ENCODE measurements around the gene KAZN. TPM values are rescaled to one million over a fixed set of nuclear protein-coding genes. Genes with fewer than 3 reads are reported as not detected.

KAZN gene
- total and polyA plus RNA-seq, 2 experiments from 2014 or later, result 7.9 to 15.6 TPM

- Histone ChIP-seq H3K36me3 (replicated peaks; ENCODE audit: insufficient read depth, low read depth) (no peaks in the 10 kb centered on the region), H2AFZ (no peak overlapping the region), H3K4me1 (ENCODE audit: insufficient read depth) (no peaks in the 10 kb centered on the region), H3K4me2 (no peak overlapping the region), H3K9me3 (ENCODE audit: low read depth) (no peaks in the 10 kb centered on the region), H3K27ac (no peak overlapping the region), H4K20me1 (ENCODE audit: insufficient read depth, poor library complexity, severe bottlenecking) (no peaks in the 10 kb centered on the region), H3K9me2 (replicated peaks; ENCODE audit: insufficient read depth) (no peaks in the 10 kb centered on the region), H3K4me3 (no peak overlapping the region), H3K27me3 (no peaks in the 10 kb centered on the region), H3K79me2 (no peaks in the 10 kb centered on the region)
- WGBS (ENCODE audit: low lambda C conversion rate, missing lambda C conversion rate), result 92% methylated on average over 8 of the region's 8 CpGs
- TF ChIP-seq CTCF (IDR thresholded peaks at IDR 0.05; ENCODE audit: poor library complexity), result no peak
- TF ChIP-seq EZH2 (IDR thresholded peaks at IDR 0.05; ENCODE audit: borderline replicate concordance), result no peak
- TF ChIP-seq EZH2phosphoT487 (IDR thresholded peaks at IDR 0.05; ENCODE audit: low read depth, severe bottlenecking, unreplicated experiment), result no peak
- no peak for DNase-seq (ENCODE audit: low spot score)
Measured at GRCh38 chr1:14660801-14661200, 62.3 kb downstream of the KAZN start.

GRCh38 chr1:14661222-14661621 lies 62.7 kb downstream of the KAZN start:
- H3K27ac ChIP-seq, result no peak overlapping the region
- WGBS (ENCODE audit: low lambda C conversion rate, missing lambda C conversion rate), result 85% methylated on average over 2 of the region's 2 CpGs
- H3K36me3 ChIP-seq (replicated peaks; ENCODE audit: insufficient read depth, low read depth), result no peaks in the 10 kb centered on the region
- H4K20me1 ChIP-seq (ENCODE audit: insufficient read depth, poor library complexity, severe bottlenecking), result no peaks in the 10 kb centered on the region
- H3K4me3 ChIP-seq, result no peak overlapping the region
- no peak for DNase-seq (ENCODE audit: low spot score)
- H3K9me3 ChIP-seq (ENCODE audit: low read depth), result no peaks in the 10 kb centered on the region
- no peak overlapping the region for H3K4me2 ChIP-seq
- H3K27me3 ChIP-seq, result no peaks in the 10 kb centered on the region
- H3K79me2 ChIP-seq, result no peaks in the 10 kb centered on the region
- no peak overlapping the region for H2AFZ ChIP-seq
- TF ChIP-seq CTCF (IDR thresholded peaks at IDR 0.05; ENCODE audit: poor library complexity), result no peak
- TF ChIP-seq EZH2 (IDR thresholded peaks at IDR 0.05; ENCODE audit: borderline replicate concordance), result no peak
- TF ChIP-seq EZH2phosphoT487 (IDR thresholded peaks at IDR 0.05; ENCODE audit: low read depth, severe bottlenecking, unreplicated experiment), result no peak
- no peaks in the 10 kb centered on the region for H3K4me1 ChIP-seq (ENCODE audit: insufficient read depth)
- H3K9me2 ChIP-seq (replicated peaks; ENCODE audit: insufficient read depth), result no peaks in the 10 kb centered on the region

- Histone ChIP-seq H3K4me3 (no peak overlapping the region), H2AFZ (no peak overlapping the region), H3K36me3 (replicated peaks; ENCODE audit: insufficient read depth, low read depth) (no peaks in the 10 kb centered on the region), H3K79me2 (no peaks in the 10 kb centered on the region), H3K4me2 (no peak overlapping the region), H3K4me1 (ENCODE audit: insufficient read depth) (no peaks in the 10 kb centered on the region), H3K27me3 (no peaks in the 10 kb centered on the region), H3K27ac (no peak overlapping the region), H3K9me3 (ENCODE audit: low read depth) (no peaks in the 10 kb centered on the region), H4K20me1 (ENCODE audit: insufficient read depth, poor library complexity, severe bottlenecking) (no peaks in the 10 kb centered on the region), H3K9me2 (replicated peaks; ENCODE audit: insufficient read depth) (no peaks in the 10 kb centered on the region)
- DNase-seq (ENCODE audit: low spot score), result peak; percentile 11
- no peak for TF ChIP-seq CTCF (IDR thresholded peaks at IDR 0.05; ENCODE audit: poor library complexity)
- no peak for TF ChIP-seq EZH2 (IDR thresholded peaks at IDR 0.05; ENCODE audit: borderline replicate concordance)
- TF ChIP-seq EZH2phosphoT487 (IDR thresholded peaks at IDR 0.05; ENCODE audit: low read depth, severe bottlenecking, unreplicated experiment), result no peak
- 80% methylated on average over 9 of the region's 9 CpGs for WGBS (ENCODE audit: low lambda C conversion rate, missing lambda C conversion rate)
Measured at GRCh38 chr1:14662116-14662515, 63.6 kb downstream of the KAZN start.

GRCh38 chr1:14663773-14664172 lies 65.3 kb downstream of the KAZN start:
- Histone ChIP-seq H3K4me3 (no peak overlapping the region), H3K27ac (no peak overlapping the region), H3K27me3 (no peaks in the 10 kb centered on the region), H3K9me2 (replicated peaks; ENCODE audit: insufficient read depth) (no peaks in the 10 kb centered on the region), H3K4me1 (ENCODE audit: insufficient read depth) (peaks cover 1% of the 10 kb centered on the region), H3K4me2 (no peak overlapping the region), H2AFZ (no peak overlapping the region), H3K36me3 (replicated peaks; ENCODE audit: insufficient read depth, low read depth) (no peaks in the 10 kb centered on the region), H4K20me1 (ENCODE audit: insufficient read depth, poor library complexity, severe bottlenecking) (no peaks in the 10 kb centered on the region), H3K9me3 (ENCODE audit: low read depth) (no peaks in the 10 kb centered on the region), H3K79me2 (no peaks in the 10 kb centered on the region)
- no peak for TF ChIP-seq CTCF (IDR thresholded peaks at IDR 0.05; ENCODE audit: poor library complexity)
- TF ChIP-seq EZH2 (IDR thresholded peaks at IDR 0.05; ENCODE audit: borderline replicate concordance), result no peak
- TF ChIP-seq EZH2phosphoT487 (IDR thresholded peaks at IDR 0.05; ENCODE audit: low read depth, severe bottlenecking, unreplicated experiment), result no peak
- no peak for DNase-seq (ENCODE audit: low spot score)
- 99% methylated on average over 6 of the region's 6 CpGs for WGBS (ENCODE audit: low lambda C conversion rate, missing lambda C conversion rate)
